Measurements from ENCODE around the gene TMEM272.

DNA sequence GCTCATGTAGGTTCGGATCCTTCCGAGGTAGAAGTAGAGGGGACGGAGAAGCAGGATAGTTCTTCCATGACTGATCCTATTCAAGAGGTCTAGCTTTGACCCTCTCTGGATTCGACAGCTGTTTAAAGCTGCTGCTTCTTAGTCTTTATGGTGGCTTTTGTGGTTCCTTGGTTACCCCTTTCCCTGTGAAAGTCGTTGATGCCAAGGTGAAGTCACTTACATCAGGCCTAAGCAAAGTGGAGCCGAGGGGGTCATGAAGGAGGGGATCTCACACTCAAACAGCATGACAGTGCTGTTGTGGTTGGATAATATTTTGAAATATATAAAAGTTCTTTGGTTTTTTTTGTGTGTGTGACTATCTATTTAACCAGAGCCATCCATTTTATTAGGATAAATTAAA is 24.9 kb upstream of the TMEM272 start:
- TF ChIP-seq, protein P1, sequence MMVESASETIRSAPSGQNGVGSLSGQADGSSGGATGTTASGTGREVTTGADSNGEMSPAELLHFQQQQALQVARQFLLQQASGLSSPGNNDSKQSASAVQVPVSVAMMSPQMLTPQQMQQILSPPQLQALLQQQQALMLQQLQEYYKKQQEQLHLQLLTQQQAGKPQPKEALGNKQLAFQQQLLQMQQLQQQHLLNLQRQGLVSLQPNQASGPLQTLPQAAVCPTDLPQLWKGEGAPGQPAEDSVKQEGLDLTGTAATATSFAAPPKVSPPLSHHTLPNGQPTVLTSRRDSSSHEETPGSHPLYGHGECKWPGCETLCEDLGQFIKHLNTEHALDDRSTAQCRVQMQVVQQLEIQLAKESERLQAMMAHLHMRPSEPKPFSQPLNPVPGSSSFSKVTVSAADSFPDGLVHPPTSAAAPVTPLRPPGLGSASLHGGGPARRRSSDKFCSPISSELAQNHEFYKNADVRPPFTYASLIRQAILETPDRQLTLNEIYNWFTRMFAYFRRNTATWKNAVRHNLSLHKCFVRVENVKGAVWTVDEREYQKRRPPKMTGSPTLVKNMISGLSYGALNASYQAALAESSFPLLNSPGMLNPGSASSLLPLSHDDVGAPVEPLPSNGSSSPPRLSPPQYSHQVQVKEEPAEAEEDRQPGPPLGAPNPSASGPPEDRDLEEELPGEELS (CRISPR knock-in tag; IDR thresholded peaks at IDR 0.05; ENCODE audit: borderline replicate concordance), result no peak
- TF ChIP-seq HMGN3 (IDR thresholded peaks at IDR 0.05; ENCODE audit: borderline replicate concordance, extremely low read depth, insufficient read length, low read depth, low read length) (no peak), EP400 (IDR thresholded peaks at IDR 0.05) (no peak)
